LNCAP (cell line): ENCODE results near the gene LYZL1.

ENCODE experiments used
- CTCF ChIP-seq: fragments of 450-650 bp; IDR thresholded peaks from 2 replicates; pipeline ENCODE4 v1.5.1; 2017; ENCODE audit warnings: mild to moderate bottlenecking

Gene LYZL1

GRCh38 chr10:29329420-29329819 is 40.5 kb downstream of the LYZL1 start:
- TF ChIP-seq CTCF = no peak

- TF ChIP-seq CTCF = no peak
Observed at GRCh38 chr10:29332061-29332760, 43.3 kb downstream of the LYZL1 start.

- TF ChIP-seq CTCF = no peak
Observed at GRCh38 chr10:29332761-29333148, 43.9 kb downstream of the LYZL1 start.

GRCh38 chr10:29343607-29344038 is 54.8 kb downstream of the LYZL1 start:
- no peak for TF ChIP-seq CTCF

GRCh38 chr10:29344073-29344820 is 55.4 kb downstream of the LYZL1 start:
- TF ChIP-seq CTCF = no peak

GRCh38 chr10:29345144-29345909 is 56.5 kb downstream of the LYZL1 start:
- TF ChIP-seq CTCF = no peak

- no peak for TF ChIP-seq CTCF
Observed at GRCh38 chr10:29345910-29346209, 57.0 kb downstream of the LYZL1 start.
